H9 (cell line): ENCODE data around the gene CENPVL3. TPM values are rescaled to one million over a fixed set of nuclear protein-coding genes. Genes with fewer than 3 reads are reported as not detected.

ENCODE experiments used
- DNase-seq: peaks from one replicate; pipeline ENCODE4 v3.0.0-alpha.2; 2017
- H2AFZ ChIP-seq: one replicate; pipeline ENCODE4 v1.6.1; 2013; ENCODE audit warnings: mild to moderate bottlenecking, low read length, control low read depth, moderate library complexity
- H2AK5ac ChIP-seq: 2 replicates; pipeline ENCODE4 v1.6.1; 2013; ENCODE audit warnings: low read length, control low read depth, mixed read lengths; ENCODE audit not compliant: insufficient read length
- H2BK120ac ChIP-seq: one replicate; pipeline ENCODE4 v1.6.1; 2013; ENCODE audit warnings: low read depth, mild to moderate bottlenecking, low read length, control low read depth, inconsistent platforms; ENCODE audit not compliant: poor library complexity, severe bottlenecking
- H2BK12ac ChIP-seq: 2 replicates; pipeline ENCODE4 v1.6.1; 2013; ENCODE audit warnings: low read length, control low read depth, mixed read lengths, low read depth; ENCODE audit not compliant: insufficient read length
- H2BK15ac ChIP-seq: 2 replicates; pipeline ENCODE4 v1.6.1; 2013; ENCODE audit warnings: low read depth, low read length, control low read depth
- H2BK20ac ChIP-seq: one replicate; pipeline ENCODE4 v1.6.1; 2013; ENCODE audit warnings: low read depth, mild to moderate bottlenecking, low read length, control low read depth, inconsistent platforms; ENCODE audit not compliant: poor library complexity, severe bottlenecking
- H2BK5ac ChIP-seq: 2 replicates; pipeline ENCODE4 v1.6.1; 2013; ENCODE audit warnings: low read length, control low read depth, mixed read lengths; ENCODE audit not compliant: insufficient read length
- H3K14ac ChIP-seq: 2 replicates; pipeline ENCODE4 v1.6.1; 2013; ENCODE audit warnings: low read length, control low read depth; ENCODE audit not compliant: insufficient read depth
- H3K18ac ChIP-seq: 2 replicates; pipeline ENCODE4 v1.6.1; 2013; ENCODE audit warnings: low read depth, mild to moderate bottlenecking, mixed read lengths, low read length, control low read depth; ENCODE audit not compliant: insufficient read length
- H3K23ac ChIP-seq: 2 replicates; pipeline ENCODE4 v1.6.1; 2013; ENCODE audit warnings: low read length, control low read depth, mixed read lengths, low read depth; ENCODE audit not compliant: insufficient read length
- H3K23me2 ChIP-seq: 2 replicates; pipeline ENCODE4 v1.6.1; 2013; ENCODE audit warnings: low read depth, mild to moderate bottlenecking, mixed read lengths, low read length, control low read depth; ENCODE audit not compliant: insufficient read length, poor library complexity, severe bottlenecking
- H3K27ac ChIP-seq: 2 replicates; pipeline ENCODE4 v1.5.1; 2013; ENCODE audit warnings: low read length, control low read depth, mixed read lengths, low read depth; ENCODE audit not compliant: insufficient read length
- H3K27me3 ChIP-seq: 2 replicates; pipeline ENCODE4 v1.6.1; 2013; ENCODE audit warnings: low read length, control low read depth, inconsistent platforms; ENCODE audit not compliant: insufficient read depth
- H3K4ac ChIP-seq: 2 replicates; pipeline ENCODE4 v1.6.1; 2013; ENCODE audit warnings: low read depth, mild to moderate bottlenecking, control low read depth, inconsistent platforms, low read length, moderate library complexity
- H3K4me1 ChIP-seq: 2 replicates; pipeline ENCODE4 v1.6.1; 2013; ENCODE audit warnings: low read length, control low read depth, inconsistent platforms; ENCODE audit not compliant: insufficient read depth
- H3K4me2 ChIP-seq: 2 replicates; pipeline ENCODE4 v1.6.1; 2013; ENCODE audit warnings: low read length, control low read depth, mixed read lengths; ENCODE audit not compliant: insufficient read length, insufficient read depth
- H3K56ac ChIP-seq: 2 replicates; pipeline ENCODE4 v1.6.1; 2013; ENCODE audit warnings: low read depth, mild to moderate bottlenecking, mixed read lengths, low read length, control low read depth; ENCODE audit not compliant: insufficient read length
- H3K79me1 ChIP-seq: 2 replicates; pipeline ENCODE4 v1.6.1; 2013; ENCODE audit warnings: low read depth, mild to moderate bottlenecking, moderate library complexity, low read length, control low read depth, inconsistent platforms; ENCODE audit not compliant: insufficient read depth, poor library complexity, severe bottlenecking
- H3K79me2 ChIP-seq: 2 replicates; pipeline ENCODE4 v1.6.1; 2013; ENCODE audit warnings: low read length, control low read depth, inconsistent platforms; ENCODE audit not compliant: insufficient read depth
- H3K9ac ChIP-seq: 2 replicates; pipeline ENCODE4 v1.6.1; 2013; ENCODE audit warnings: low read length, control low read depth, mixed read lengths; ENCODE audit not compliant: insufficient read length; ENCODE audit errors: extremely low read depth
- H3K9me3 ChIP-seq: one replicate; pipeline ENCODE4 v1.6.1; 2013; ENCODE audit warnings: low read depth, low read length, inconsistent platforms; ENCODE audit not compliant: control insufficient read depth
- H3T11ph ChIP-seq: one replicate; pipeline ENCODE4 v1.6.1; 2013; ENCODE audit warnings: mild to moderate bottlenecking, low read length, control low read depth, inconsistent platforms
- H4K20me1 ChIP-seq: one replicate; pipeline ENCODE4 v1.6.1; 2013; ENCODE audit not compliant: control insufficient read depth, insufficient read length, insufficient read depth
- H4K5ac ChIP-seq: 2 replicates; pipeline ENCODE4 v1.6.1; 2013; ENCODE audit warnings: low read depth, mild to moderate bottlenecking, mixed read lengths, low read length, control low read depth; ENCODE audit not compliant: insufficient read length
- H4K8ac ChIP-seq: replicated peaks from 2 replicates; pipeline ENCODE4 v1.6.1; 2013; ENCODE audit warnings: low read length, control low read depth, mixed read lengths, low read depth; ENCODE audit not compliant: insufficient read length
- H4K91ac ChIP-seq: 2 replicates; pipeline ENCODE4 v1.6.1; 2013; ENCODE audit warnings: low read depth, mild to moderate bottlenecking, moderate library complexity, mixed read lengths, low read length, control low read depth; ENCODE audit not compliant: insufficient read length
- H3K27ac Mint-ChIP-seq, 3 experiments: 2 replicates in 2 of 3; 3 replicates in 1 of 3; pipeline ENCODE4 v1.8.0; 2020 to 2021; ENCODE audit warnings: mixed read lengths in 3 of 3, mild to moderate bottlenecking in 1 of 3, moderate library complexity in 1 of 3
- H3K27me3 Mint-ChIP-seq: 2 replicates; pipeline ENCODE4 v1.8.0; 2021; ENCODE audit warnings: low read depth, mild to moderate bottlenecking, moderate library complexity, mixed read lengths
- H3K36me3 Mint-ChIP-seq, 3 experiments: 2 replicates in 2 of 3; 3 replicates in 1 of 3; pipeline ENCODE4 v1.8.0; 2020 to 2021; ENCODE audit warnings: low read depth in 3 of 3, mixed read lengths in 3 of 3; ENCODE audit not compliant: insufficient read depth in 1 of 3
- H3K4me1 Mint-ChIP-seq, 2 experiments: 2 replicates each; pipeline ENCODE4 v1.8.0; 2020; ENCODE audit warnings: mixed read lengths in 2 of 2
- H3K4me3 Mint-ChIP-seq, 2 experiments: 2 replicates in 1 of 2; 3 replicates in 1 of 2; pipeline ENCODE4 v1.8.0; 2020 to 2021; ENCODE audit warnings: mild to moderate bottlenecking in 2 of 2, mixed read lengths in 2 of 2, moderate library complexity in 1 of 2
- H3K9me3 Mint-ChIP-seq, 2 experiments: 2 replicates in 1 of 2; 3 replicates in 1 of 2; pipeline ENCODE4 v1.8.0; 2020; ENCODE audit warnings: mild to moderate bottlenecking in 2 of 2, mixed read lengths in 2 of 2, moderate library complexity in 1 of 2
- CTCF ChIP-seq: fragments of 200-600 bp; sonication (generic); conservative IDR thresholded peaks from 3 replicates; pipeline ENCODE4 v1.8.0; 2021; ENCODE audit warnings: antibody characterized with exemption, mild to moderate bottlenecking
- WGBS: extraction: QIAGEN DNeasy Blood & Tissue Kit; methylation state at CpG from one replicate; pipeline ENCODE4 v1.1.7; 2013; ENCODE audit warnings: missing lambda C conversion rate, low lambda C conversion rate, mixed read lengths; ENCODE audit not compliant: insufficient read length; ENCODE audit errors: extremely low coverage; 5-methylcytosine and 5-hydroxymethylcytosine counted together
- total RNA-seq: library from RNA; stranded (reverse); gene quantifications from 2 replicates; pipeline ENCODE4 v1.2.1, GENCODE V29; 2021

The CENPVL3 gene
- total RNA-seq, 1 experiment from 2014 or later: 3.3 TPM

- peaks cover 7% of the 10 kb centered on the region for H3K27me3 Mint-ChIP-seq
- Histone ChIP-seq H3K14ac (no peak overlapping the region), H2AK5ac (no peak overlapping the region), H3K4me1 (no peaks in the 10 kb centered on the region), H3K23ac (no peak overlapping the region), H3K9me3 (no peaks in the 10 kb centered on the region), H2BK12ac (no peak overlapping the region), H2BK20ac (no peak overlapping the region), H4K20me1 (no peaks in the 10 kb centered on the region), H2BK120ac (no peak overlapping the region), H3K79me2 (no peaks in the 10 kb centered on the region), H3K27me3 (no peaks in the 10 kb centered on the region), H3K79me1 (no peaks in the 10 kb centered on the region), H3K56ac (no peak overlapping the region), H2AFZ (no peak overlapping the region), H3K18ac (no peak overlapping the region), H4K8ac (no peak overlapping the region), H4K5ac (no peak overlapping the region), H3K27ac (no peak overlapping the region), H3K4me2 (no peak overlapping the region), H2BK5ac (no peak overlapping the region), H3K4ac (no peak overlapping the region), H3K9ac (no peak overlapping the region), H2BK15ac (no peak overlapping the region), H4K91ac (no peak overlapping the region), H3K23me2 (no peaks in the 10 kb centered on the region), H3T11ph (no peak overlapping the region)
- H3K4me1 Mint-ChIP-seq: no peaks in the 10 kb centered on the region
- TF ChIP-seq CTCF: no peak
- no peak for DNase-seq
- H3K9me3 Mint-ChIP-seq: peaks cover 55 to 56% of the 10 kb centered on the region in 2 experiments
- H3K27ac Mint-ChIP-seq: no peak overlapping the region
- H3K36me3 Mint-ChIP-seq: no peaks in the 10 kb centered on the region
- WGBS: no CpG with 5 or more reads among the region's 7 CpGs
- no peak overlapping the region for H3K4me3 Mint-ChIP-seq
These were observed 19.8 kb downstream of the CENPVL3 start for GRCh38 chrX:51598899-51599298.
